NOMO-1 treated with dmso at 0.1 percent for 144 hours (cell line): ENCODE data around the gene TECPR2.

Experiments used
- DNase-seq: peaks from one replicate; lab custom pipeline; 2025; ENCODE audit not compliant: unreplicated experiment; lab: John Stamatoyannopoulos, UW

TECPR2 gene

GRCh38 chr14:102374264-102374663, 11.5 kb downstream of the TECPR2 start:
- no peak for DNase-seq

DNA sequence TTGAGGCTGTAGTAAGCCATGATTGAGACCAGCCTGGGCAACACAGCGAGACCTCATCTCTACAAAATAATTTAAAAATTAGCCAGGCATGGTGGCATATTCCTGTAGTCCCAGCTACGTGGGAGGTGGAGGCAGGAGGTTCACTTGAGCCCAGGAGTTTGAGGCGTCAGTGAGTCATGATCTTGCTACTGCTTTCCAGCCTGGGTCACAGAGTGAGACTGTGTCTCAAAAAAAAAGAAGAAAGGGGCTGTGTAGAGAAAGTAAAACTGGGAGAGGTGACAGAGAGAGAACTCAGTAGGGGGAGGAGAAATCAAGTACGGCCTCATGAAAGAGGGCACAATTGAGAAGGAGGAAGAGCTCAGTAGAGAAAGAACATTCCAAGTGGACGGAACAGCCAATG, 12.4 kb downstream of the TECPR2 start:
- no peak for DNase-seq

DNA sequence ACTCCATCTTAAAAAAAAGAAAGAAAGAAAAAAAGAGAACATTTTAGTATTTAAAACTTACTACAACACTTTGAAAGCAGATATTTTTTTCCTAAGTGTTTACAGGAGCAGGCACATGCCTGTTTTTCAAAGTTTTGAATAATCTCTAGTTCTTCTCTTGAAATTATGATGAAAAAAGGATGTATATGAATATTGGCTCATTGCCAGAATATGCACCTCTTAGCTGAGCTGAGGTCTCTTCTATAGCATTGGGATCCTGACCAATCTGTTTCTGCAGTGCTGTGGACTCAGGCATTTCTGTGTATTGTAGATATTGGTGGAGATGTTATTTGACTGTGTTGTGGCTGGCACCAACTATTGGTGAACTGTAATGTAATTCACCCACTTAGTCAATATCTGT, 15.0 kb downstream of the TECPR2 start:
- no peak for DNase-seq

GRCh38 chr14:102378830-102379229, 16.1 kb downstream of the TECPR2 start:
- DNase-seq = no peak

DNA sequence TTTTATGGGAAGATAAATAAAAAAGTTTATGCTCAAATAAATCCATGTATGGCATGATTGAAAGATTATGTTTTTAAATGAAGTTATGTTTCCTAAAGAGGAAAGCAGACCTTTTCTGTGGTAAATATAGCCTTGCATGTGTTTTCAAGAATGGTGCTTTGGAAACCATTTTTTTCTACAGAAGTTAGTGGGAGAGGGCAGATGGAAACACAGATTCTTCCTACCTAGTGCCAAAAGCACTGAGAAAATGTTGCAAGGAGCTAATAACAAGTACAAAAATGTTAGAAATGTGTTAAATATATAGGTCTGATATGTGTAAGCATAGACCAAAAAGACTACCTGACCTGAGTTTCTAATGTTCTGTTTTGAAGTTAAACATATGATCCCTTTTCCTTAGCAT, 24.3 kb downstream of the TECPR2 start:
- no peak for DNase-seq

DNA sequence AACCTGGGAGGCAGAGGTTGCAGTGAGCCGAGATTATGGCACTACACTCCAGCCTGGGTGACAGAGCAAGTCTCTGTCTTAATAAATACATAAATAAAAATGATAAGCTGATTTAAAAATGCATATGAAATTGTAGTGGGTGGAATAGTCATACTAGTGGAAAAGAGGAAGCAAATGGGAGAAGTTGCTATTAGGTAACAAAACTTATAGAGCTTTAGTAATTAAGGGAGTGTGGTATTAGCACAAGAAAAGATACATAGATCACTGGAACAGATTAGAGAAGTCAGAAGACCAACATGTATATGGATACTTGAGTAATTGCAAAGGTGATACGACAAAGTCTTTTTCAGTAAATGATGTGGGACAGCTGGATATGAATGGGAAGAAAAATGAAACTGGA, 26.5 kb downstream of the TECPR2 start:
- peak; percentile 72 for DNase-seq

- no peak for DNase-seq
These were observed 27.5 kb downstream of the TECPR2 start for GRCh38 chr14:102390064-102390855.

DNA sequence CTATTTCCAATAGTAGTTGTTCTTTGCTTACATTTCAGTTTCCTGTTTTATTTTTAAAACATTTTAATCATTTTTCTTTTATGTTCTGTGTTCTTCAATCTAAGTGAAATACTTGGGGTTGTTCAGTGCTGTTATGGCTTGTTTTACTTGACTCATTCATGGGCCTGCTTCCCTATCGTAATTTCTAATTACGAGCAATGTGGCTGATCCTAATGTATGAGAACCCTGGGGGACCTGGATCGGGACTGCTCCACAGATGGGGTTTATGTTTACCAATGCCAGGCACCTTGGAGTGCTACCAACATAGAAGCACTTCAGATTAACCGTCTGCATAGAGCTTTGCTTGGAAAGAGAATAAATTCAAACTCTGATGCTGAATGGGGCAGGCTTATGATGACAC, 29.8 kb downstream of the TECPR2 start:
- no peak for DNase-seq

GRCh38 chr14:102394717-102395375, 32.1 kb downstream of the TECPR2 start:
- DNase-seq = peak; percentile 48

DNA sequence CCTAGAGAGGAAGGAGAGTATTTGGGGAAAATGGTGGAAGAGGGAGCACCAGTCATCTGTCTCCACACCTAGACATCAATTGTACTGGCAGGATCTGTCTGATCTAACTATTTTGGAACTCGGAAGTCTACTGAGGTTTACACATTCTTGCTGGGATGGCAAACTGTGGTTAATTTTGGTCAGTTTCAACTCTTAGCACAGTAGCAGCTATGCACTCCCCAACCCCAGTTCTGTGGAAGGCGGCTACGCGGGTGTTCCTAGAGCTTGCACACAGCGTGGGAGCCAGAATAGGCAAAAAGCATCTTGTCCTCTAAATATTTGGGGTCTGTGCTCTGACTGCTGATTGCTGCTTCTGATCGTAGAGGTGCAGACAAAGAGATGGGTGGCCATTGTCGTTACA, 33.8 kb downstream of the TECPR2 start:
- no peak for DNase-seq

GRCh38 chr14:102403028-102403427, 40.3 kb downstream of the TECPR2 start:
- no peak for DNase-seq

GRCh38 chr14:102407258-102407657, 44.5 kb downstream of the TECPR2 start:
- no peak for DNase-seq

DNA sequence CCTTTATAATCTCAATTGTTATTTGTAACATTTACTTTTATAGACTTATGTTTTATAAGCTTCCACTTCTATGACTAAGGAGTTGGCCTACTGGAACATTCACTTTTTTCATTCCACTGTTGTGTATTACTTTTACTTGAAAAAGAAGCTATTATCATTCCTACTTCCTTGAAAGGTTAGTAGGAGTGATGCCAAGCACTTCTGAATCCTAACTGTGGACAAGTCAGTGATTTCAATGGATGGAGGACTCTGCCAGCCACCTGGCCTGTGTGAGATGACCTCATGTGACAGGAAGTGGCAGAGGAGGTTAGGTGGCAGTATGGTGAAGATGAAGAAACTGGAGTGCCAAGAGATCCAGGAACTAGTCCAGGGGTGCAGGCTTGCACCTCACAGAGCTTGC, 46.0 kb downstream of the TECPR2 start:
- no peak for DNase-seq

GRCh38 chr14:102415671-102416070, 52.9 kb downstream of the TECPR2 start:
- no peak for DNase-seq

GRCh38 chr14:102417001-102417431, 54.3 kb downstream of the TECPR2 start:
- no peak for DNase-seq

DNA sequence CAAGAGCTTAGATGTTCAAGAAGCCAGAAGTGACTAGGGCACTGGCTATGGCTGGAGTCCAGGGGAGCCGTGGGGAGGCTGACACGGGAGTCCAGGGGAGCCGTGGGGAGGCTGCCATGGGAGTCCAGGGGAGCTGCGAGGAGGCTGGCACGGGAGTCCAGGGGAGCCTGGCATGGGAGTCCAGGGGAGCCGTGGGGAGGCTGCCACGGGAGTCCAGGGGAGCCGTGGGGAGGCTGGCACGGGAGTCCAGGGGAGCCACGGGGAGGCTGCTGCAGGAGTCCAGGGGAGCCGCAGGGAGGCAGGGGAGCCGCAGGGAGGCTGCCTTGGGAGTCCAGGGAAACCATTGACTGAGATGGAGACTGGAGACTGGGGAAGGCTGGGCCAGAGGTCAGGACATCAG, 54.9 kb downstream of the TECPR2 start:
- no peak for DNase-seq

- DNase-seq = no peak
These were observed 55.6 kb downstream of the TECPR2 start for GRCh38 chr14:102418169-102418852.

- DNase-seq = no peak
These were observed 56.1 kb downstream of the TECPR2 start for GRCh38 chr14:102418853-102419240.

DNA sequence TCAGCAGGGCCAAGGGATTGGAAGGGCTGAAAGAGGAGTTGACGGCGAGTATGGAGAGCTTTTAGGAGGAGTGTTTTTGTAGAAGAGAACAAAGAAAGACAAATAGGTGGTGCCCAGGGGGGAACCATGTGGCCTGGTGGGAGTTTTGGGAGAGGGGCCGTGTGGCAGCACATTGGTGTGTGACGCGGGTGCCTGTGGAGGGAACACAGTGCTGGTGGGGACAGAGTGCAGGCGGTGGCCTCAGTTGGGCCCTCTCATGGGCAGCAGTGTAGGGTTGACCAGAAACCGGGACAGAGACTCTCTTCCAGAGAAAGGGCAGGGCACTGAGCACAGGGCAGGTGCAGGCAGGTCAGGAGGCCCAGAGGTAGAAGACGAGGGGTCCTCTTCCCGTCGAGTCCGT, 56.5 kb downstream of the TECPR2 start:
- no peak for DNase-seq

DNA sequence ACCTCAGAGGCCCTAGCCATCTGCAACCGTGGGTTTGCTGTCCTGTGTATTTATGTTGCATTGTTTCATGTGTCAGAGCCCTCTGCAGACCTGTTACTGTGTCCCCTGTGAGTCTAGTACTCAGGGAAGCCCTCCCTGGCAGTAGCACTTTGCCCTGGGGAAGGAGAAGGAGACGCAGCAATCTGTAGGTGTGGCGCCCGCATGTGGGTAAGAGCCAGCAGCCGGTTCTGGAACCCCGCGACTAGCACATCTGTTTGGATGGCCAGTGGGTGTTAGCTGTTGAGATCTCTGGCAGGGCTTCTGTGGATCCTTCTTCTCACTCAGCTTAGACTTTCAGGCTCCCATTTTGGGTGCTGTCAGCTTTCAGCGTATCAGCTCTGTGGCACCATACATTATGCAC, 57.0 kb downstream of the TECPR2 start:
- DNase-seq = no peak

DNA sequence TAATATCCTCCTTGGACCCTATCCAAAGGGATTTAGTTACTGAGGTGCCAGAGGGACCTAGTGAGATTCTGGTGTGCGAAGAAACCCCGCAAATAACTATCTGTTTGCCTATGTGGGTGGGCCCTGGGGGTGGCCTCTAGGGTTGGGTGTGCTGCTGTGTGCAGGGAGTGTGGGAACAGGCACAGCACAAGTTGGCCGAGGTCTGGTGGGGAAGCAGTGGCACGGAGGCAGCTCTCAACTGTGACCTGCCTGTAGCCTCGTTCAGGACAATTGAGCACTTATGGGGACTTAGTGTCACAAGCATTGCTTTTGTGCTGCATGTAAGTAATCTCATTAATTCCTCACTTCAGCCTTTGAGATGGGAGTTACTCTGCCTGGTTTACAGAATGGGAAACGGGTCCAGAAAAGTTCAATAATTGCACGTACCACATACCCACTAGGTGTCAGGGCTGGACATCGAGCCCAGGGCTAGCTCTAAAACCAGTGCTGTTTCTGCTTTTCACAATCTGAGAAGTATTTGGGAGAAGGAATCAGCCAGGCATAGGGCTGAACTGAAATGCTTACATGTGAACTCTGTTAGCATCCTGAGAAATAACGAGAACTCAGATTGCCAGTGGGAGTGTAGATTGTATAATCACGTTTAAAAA, 58.8 kb downstream of the TECPR2 start:
- DNase-seq = no peak

GRCh38 chr14:102424520-102424919, 61.8 kb downstream of the TECPR2 start:
- no peak for DNase-seq
